ENCODE results near the gene KIF18A.

GRCh38 chr11:28140689-28141455 lies 32.9 kb upstream of the KIF18A start:
- TF ChIP-seq ATF4 (CRISPR knock-in tag; IDR thresholded peaks at IDR 0.05) = no peak
- no peak for TF ChIP-seq CTCF (IDR thresholded peaks at IDR 0.05 in 2 of 3, conservative IDR thresholded peaks at IDR 0.05 in 1 of 3; ENCODE audit: insufficient read depth in 2 of 3, low read depth in 1 of 3, low read length in 3 of 3)
- TF ChIP-seq ZNF699 (CRISPR knock-in tag; IDR thresholded peaks at IDR 0.05; ENCODE audit: insufficient replicate concordance) = no peak
- TF ChIP-seq PREB (CRISPR knock-in tag; IDR thresholded peaks at IDR 0.05) = no peak
- TF ChIP-seq ZNF76 (CRISPR knock-in tag; IDR thresholded peaks at IDR 0.05; ENCODE audit: borderline replicate concordance) = no peak
- TF ChIP-seq TRIM24 (IDR thresholded peaks at IDR 0.05) = no peak
- TF ChIP-seq CHD2 (IDR thresholded peaks at IDR 0.05; ENCODE audit: low read depth, low read length) = no peak
- no peak for TF ChIP-seq ZBTB8A (IDR thresholded peaks at IDR 0.05; ENCODE audit: partially characterized antibody)
- no peak for TF ChIP-seq NEUROD1 (IDR thresholded peaks at IDR 0.05; ENCODE audit: borderline replicate concordance, low read depth, low read length, partially characterized antibody)
- TF ChIP-seq RBM25 (IDR thresholded peaks at IDR 0.05; ENCODE audit: low read depth, low read length, severe bottlenecking) = no peak
- no peak for TF ChIP-seq GATAD2B (IDR thresholded peaks at IDR 0.05; ENCODE audit: borderline replicate concordance)
- TF ChIP-seq EGR1 (conservative IDR thresholded peaks at IDR 0.05) = no peak
- TF ChIP-seq ZNF318 (IDR thresholded peaks at IDR 0.05; ENCODE audit: borderline replicate concordance in 1 of 2, low read depth in 1 of 2) = no peak

Data from K562 (cell line).